HepG2 (cell line): ENCODE measurements around the gene KRTAP10-5. TPM values are rescaled to one million over a fixed set of nuclear protein-coding genes. Genes with fewer than 3 reads are reported as not detected.

Experiments used
- CAMTA2 ChIP-seq: sonication (generic); formaldehyde crosslinking; IDR thresholded peaks from 2 replicates; pipeline ENCODE4 v1.4.0; 2020; ENCODE audit warnings: mild to moderate bottlenecking, missing genetic modification reagents, borderline replicate concordance
- CENPX ChIP-seq: sonication (generic); formaldehyde crosslinking; IDR thresholded peaks from 2 replicates; pipeline ENCODE4 v1.9.0; 2021; ENCODE audit warnings: mild to moderate bottlenecking, missing genetic modification reagents, moderate library complexity
- CREB1 ChIP-seq, 2 experiments: fragments of 450-650 bp in 1 of 2; IDR thresholded peaks; 2 replicates each; pipeline ENCODE4 v1.6.1; 2016 to 2017; ENCODE audit warnings: control low read depth in 1 of 2, mild to moderate bottlenecking in 1 of 2, missing compliant biosample characterization in 1 of 2, missing genetic modification characterization in 1 of 2
- MBD4 ChIP-seq: IDR thresholded peaks from 2 replicates; pipeline ENCODE4 v1.6.1; 2012; ENCODE audit warnings: low read length, inconsistent platforms, borderline replicate concordance
- RELA ChIP-seq: sonication (generic); formaldehyde crosslinking; IDR thresholded peaks from 2 replicates; pipeline ENCODE4 v1.4.0; 2020; ENCODE audit warnings: missing genetic modification reagents
- SAP130 ChIP-seq: IDR thresholded peaks from 2 replicates; pipeline ENCODE4 v1.6.1; 2016; ENCODE audit warnings: low read depth
- SP5 ChIP-seq: IDR thresholded peaks from 2 replicates; pipeline ENCODE4 v1.6.1; 2016; ENCODE audit warnings: low read depth, borderline replicate concordance
- THYN1 ChIP-seq: sonication (generic); formaldehyde crosslinking; IDR thresholded peaks from 2 replicates; pipeline ENCODE4 v1.8.1; 2023; ENCODE audit warnings: low read depth, mild to moderate bottlenecking, moderate library complexity, missing genetic modification reagents, borderline replicate concordance
- ZFP82 ChIP-seq: sonication (generic); formaldehyde crosslinking; IDR thresholded peaks from 2 replicates; pipeline ENCODE4 v1.5.1; 2020; ENCODE audit warnings: mild to moderate bottlenecking, missing genetic modification reagents, borderline replicate concordance
- ZFX ChIP-seq: sonication (generic); formaldehyde crosslinking; IDR thresholded peaks from 2 replicates; pipeline ENCODE4 v1.4.0; 2020; ENCODE audit warnings: mild to moderate bottlenecking, low read depth, missing genetic modification reagents, moderate library complexity
- ZNF224 ChIP-seq: sonication (generic); formaldehyde crosslinking; IDR thresholded peaks from 2 replicates; pipeline ENCODE4 v1.5.0; 2020; ENCODE audit warnings: mild to moderate bottlenecking, missing genetic modification reagents
- ZSCAN22 ChIP-seq: sonication (generic); formaldehyde crosslinking; IDR thresholded peaks from 2 replicates; pipeline ENCODE4 v1.4.0; 2020; ENCODE audit warnings: mild to moderate bottlenecking, missing genetic modification reagents
- polyA plus RNA-seq, 8 experiments: library from polyadenylated mRNA; depleted of rRNA in 3 of 8; stranded (reverse) in 7 of 8; unstranded in 1 of 8; fragments of >200 nt; fragmentation: Illumina TruSeq in 4 of 8; extraction: Trizol in 4 of 8; gene quantifications; 2 replicates each; pipeline versions ENCODE4 v1.2.1 to v1.2.3, GENCODE V29; 2011 to 2016; ENCODE audit warnings: low read depth in 4 of 8, missing spikeins in 1 of 8, mixed read lengths in 1 of 8; ENCODE audit not compliant: insufficient read depth in 1 of 8
- total RNA-seq, 5 experiments: library from RNA; depleted of rRNA; stranded (reverse); fragments of >200 nt; fragmentation: Illumina TruSeq; extraction: Trizol; gene quantifications; 2 replicates each; pipeline ENCODE4 v1.2.3, GENCODE V29; 2016; ENCODE audit warnings: low read depth in 1 of 5
- TF ChIP-seq, protein P1 (sequence below): sonication (generic); formaldehyde crosslinking; IDR thresholded peaks from 2 replicates; pipeline ENCODE4 v1.8.1; 2023; ENCODE audit warnings: missing genetic modification reagents, mild to moderate bottlenecking, borderline replicate concordance
- TF ChIP-seq, protein P2 (sequence below): fragments of 450-650 bp; IDR thresholded peaks from 2 replicates; pipeline ENCODE4 v1.6.1; 2016
- TF ChIP-seq, protein P3 (sequence below): sonication (generic); formaldehyde crosslinking; conservative IDR thresholded peaks from 2 replicates; pipeline ENCODE4 v1.5.0; 2020; ENCODE audit warnings: missing genetic modification reagents
- TF ChIP-seq, protein P4 (sequence below): sonication (generic); formaldehyde crosslinking; conservative IDR thresholded peaks from 2 replicates; pipeline ENCODE4 v1.4.0; 2020; ENCODE audit warnings: missing genetic modification reagents
- TF ChIP-seq, protein P5 (sequence below): sonication (generic); formaldehyde crosslinking; IDR thresholded peaks from 2 replicates; pipeline ENCODE4 v1.4.0; 2020; ENCODE audit warnings: missing genetic modification reagents, borderline replicate concordance
- TF ChIP-seq, protein P6 (sequence below): sonication (generic); formaldehyde crosslinking; IDR thresholded peaks from 2 replicates; pipeline ENCODE4 v1.5.1; 2020; ENCODE audit warnings: mild to moderate bottlenecking, missing genetic modification reagents, moderate library complexity

The KRTAP10-5 gene
- total and polyA plus RNA-seq, 2 of the 13 experiments (the other 11 are each of a cell fraction or from before 2014, with no cell fraction given): not detected

DNA sequence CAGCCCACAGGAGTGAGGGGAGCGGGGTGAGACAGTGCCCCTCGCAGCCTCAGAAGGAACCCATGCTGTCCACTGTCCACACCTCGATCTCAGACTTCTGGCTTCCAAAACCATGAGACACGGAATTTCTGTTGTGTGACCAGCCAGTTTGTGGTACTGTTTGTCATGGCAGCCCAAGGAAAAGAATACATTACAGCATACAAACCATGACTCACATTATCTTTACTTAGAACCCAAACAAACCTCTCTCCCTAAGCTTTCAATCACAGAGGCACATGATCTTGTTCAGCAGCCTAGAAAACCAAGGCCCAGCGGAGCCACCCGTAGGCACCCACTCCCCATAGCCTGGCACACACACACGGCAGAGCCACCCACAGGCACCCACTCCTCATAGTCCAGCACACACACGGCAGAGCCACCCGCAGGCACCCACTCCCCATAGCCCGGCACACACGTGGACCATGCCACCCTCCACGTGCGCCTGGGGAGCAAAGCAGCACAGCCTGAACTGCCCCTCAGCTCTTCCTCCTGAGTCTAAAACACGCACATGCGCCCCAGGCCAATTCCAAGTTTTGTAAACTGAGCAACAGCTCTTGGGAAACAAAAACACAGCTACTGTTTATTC is 7.3 kb downstream of the KRTAP10-5 start (continued):
- TF ChIP-seq SP5 (CRISPR knock-in tag) (no peak), ZSCAN22 (CRISPR knock-in tag) (no peak), CREB1 (IDR thresholded peaks at IDR 0.05) (peak; percentile 38; the same call in 1 of the 2 replicates), CREB1 (CRISPR knock-in tag; IDR thresholded peaks at IDR 0.05) (no peak), ZFP82 (CRISPR knock-in tag) (no peak), SAP130 (CRISPR knock-in tag) (0 out of 2 replicates have a peak, but pooled peaks have one; percentile 9), ZNF224 (no peak), ZFX (CRISPR knock-in tag) (peak; percentile 15; the same call in 1 of the 2 replicates), THYN1 (CRISPR knock-in tag) (no peak), MBD4 (no peak), RELA (CRISPR knock-in tag) (no peak), CENPX (no peak), CAMTA2 (no peak)
- TF ChIP-seq, protein P1, sequence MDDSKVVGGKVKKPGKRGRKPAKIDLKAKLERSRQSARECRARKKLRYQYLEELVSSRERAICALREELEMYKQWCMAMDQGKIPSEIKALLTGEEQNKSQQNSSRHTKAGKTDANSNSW (CRISPR knock-in tag): no peak
- TF ChIP-seq, protein P2, sequence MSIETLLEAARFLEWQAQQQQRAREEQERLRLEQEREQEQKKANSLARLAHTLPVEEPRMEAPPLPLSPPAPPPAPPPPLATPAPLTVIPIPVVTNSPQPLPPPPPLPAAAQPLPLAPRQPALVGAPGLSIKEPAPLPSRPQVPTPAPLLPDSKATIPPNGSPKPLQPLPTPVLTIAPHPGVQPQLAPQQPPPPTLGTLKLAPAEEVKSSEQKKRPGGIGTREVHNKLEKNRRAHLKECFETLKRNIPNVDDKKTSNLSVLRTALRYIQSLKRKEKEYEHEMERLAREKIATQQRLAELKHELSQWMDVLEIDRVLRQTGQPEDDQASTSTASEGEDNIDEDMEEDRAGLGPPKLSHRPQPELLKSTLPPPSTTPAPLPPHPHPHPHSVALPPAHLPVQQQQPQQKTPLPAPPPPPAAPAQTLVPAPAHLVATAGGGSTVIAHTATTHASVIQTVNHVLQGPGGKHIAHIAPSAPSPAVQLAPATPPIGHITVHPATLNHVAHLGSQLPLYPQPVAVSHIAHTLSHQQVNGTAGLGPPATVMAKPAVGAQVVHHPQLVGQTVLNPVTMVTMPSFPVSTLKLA: peak; percentile 99
- TF ChIP-seq, protein P3, sequence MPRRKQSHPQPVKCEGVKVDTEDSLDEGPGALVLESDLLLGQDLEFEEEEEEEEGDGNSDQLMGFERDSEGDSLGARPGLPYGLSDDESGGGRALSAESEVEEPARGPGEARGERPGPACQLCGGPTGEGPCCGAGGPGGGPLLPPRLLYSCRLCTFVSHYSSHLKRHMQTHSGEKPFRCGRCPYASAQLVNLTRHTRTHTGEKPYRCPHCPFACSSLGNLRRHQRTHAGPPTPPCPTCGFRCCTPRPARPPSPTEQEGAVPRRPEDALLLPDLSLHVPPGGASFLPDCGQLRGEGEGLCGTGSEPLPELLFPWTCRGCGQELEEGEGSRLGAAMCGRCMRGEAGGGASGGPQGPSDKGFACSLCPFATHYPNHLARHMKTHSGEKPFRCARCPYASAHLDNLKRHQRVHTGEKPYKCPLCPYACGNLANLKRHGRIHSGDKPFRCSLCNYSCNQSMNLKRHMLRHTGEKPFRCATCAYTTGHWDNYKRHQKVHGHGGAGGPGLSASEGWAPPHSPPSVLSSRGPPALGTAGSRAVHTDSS (CRISPR knock-in tag): no peak
- TF ChIP-seq, protein P4, sequence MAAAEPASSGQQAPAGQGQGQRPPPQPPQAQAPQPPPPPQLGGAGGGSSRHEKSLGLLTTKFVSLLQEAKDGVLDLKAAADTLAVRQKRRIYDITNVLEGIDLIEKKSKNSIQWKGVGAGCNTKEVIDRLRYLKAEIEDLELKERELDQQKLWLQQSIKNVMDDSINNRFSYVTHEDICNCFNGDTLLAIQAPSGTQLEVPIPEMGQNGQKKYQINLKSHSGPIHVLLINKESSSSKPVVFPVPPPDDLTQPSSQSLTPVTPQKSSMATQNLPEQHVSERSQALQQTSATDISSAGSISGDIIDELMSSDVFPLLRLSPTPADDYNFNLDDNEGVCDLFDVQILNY: no peak
- TF ChIP-seq, protein P5, sequence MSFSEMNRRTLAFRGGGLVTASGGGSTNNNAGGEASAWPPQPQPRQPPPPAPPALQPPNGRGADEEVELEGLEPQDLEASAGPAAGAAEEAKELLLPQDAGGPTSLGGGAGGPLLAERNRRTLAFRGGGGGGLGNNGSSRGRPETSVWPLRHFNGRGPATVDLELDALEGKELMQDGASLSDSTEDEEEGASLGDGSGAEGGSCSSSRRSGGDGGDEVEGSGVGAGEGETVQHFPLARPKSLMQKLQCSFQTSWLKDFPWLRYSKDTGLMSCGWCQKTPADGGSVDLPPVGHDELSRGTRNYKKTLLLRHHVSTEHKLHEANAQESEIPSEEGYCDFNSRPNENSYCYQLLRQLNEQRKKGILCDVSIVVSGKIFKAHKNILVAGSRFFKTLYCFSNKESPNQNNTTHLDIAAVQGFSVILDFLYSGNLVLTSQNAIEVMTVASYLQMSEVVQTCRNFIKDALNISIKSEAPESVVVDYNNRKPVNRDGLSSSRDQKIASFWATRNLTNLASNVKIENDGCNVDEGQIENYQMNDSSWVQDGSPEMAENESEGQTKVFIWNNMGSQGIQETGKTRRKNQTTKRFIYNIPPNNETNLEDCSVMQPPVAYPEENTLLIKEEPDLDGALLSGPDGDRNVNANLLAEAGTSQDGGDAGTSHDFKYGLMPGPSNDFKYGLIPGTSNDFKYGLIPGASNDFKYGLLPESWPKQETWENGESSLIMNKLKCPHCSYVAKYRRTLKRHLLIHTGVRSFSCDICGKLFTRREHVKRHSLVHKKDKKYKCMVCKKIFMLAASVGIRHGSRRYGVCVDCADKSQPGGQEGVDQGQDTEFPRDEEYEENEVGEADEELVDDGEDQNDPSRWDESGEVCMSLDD (CRISPR knock-in tag): no peak
- TF ChIP-seq, protein P6, sequence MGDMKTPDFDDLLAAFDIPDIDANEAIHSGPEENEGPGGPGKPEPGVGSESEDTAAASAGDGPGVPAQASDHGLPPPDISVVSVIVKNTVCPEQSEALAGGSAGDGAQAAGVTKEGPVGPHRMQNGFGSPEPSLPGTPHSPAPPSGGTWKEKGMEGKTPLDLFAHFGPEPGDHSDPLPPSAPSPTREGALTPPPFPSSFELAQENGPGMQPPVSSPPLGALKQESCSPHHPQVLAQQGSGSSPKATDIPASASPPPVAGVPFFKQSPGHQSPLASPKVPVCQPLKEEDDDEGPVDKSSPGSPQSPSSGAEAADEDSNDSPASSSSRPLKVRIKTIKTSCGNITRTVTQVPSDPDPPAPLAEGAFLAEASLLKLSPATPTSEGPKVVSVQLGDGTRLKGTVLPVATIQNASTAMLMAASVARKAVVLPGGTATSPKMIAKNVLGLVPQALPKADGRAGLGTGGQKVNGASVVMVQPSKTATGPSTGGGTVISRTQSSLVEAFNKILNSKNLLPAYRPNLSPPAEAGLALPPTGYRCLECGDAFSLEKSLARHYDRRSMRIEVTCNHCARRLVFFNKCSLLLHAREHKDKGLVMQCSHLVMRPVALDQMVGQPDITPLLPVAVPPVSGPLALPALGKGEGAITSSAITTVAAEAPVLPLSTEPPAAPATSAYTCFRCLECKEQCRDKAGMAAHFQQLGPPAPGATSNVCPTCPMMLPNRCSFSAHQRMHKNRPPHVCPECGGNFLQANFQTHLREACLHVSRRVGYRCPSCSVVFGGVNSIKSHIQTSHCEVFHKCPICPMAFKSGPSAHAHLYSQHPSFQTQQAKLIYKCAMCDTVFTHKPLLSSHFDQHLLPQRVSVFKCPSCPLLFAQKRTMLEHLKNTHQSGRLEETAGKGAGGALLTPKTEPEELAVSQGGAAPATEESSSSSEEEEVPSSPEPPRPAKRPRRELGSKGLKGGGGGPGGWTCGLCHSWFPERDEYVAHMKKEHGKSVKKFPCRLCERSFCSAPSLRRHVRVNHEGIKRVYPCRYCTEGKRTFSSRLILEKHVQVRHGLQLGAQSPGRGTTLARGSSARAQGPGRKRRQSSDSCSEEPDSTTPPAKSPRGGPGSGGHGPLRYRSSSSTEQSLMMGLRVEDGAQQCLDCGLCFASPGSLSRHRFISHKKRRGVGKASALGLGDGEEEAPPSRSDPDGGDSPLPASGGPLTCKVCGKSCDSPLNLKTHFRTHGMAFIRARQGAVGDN (CRISPR knock-in tag): peak; percentile 43
